22Rv1 (cell line): Measurements from ENCODE around the gene DNAJA4.

Source experiments
- ZFX ChIP-seq: fragments of 450-650 bp; IDR thresholded peaks from 2 replicates; pipeline ENCODE4 v1.6.1; 2017; ENCODE audit warnings: antibody characterized with exemption, borderline replicate concordance
- TF ChIP-seq, protein P1 (sequence below): fragments of 450-650 bp; IDR thresholded peaks from 2 replicates; pipeline ENCODE4 v1.5.1; 2017; ENCODE audit warnings: mild to moderate bottlenecking

- TF ChIP-seq, protein P1, sequence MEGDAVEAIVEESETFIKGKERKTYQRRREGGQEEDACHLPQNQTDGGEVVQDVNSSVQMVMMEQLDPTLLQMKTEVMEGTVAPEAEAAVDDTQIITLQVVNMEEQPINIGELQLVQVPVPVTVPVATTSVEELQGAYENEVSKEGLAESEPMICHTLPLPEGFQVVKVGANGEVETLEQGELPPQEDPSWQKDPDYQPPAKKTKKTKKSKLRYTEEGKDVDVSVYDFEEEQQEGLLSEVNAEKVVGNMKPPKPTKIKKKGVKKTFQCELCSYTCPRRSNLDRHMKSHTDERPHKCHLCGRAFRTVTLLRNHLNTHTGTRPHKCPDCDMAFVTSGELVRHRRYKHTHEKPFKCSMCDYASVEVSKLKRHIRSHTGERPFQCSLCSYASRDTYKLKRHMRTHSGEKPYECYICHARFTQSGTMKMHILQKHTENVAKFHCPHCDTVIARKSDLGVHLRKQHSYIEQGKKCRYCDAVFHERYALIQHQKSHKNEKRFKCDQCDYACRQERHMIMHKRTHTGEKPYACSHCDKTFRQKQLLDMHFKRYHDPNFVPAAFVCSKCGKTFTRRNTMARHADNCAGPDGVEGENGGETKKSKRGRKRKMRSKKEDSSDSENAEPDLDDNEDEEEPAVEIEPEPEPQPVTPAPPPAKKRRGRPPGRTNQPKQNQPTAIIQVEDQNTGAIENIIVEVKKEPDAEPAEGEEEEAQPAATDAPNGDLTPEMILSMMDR, result no peak
- TF ChIP-seq ZFX, result no peak
Observed at GRCh38 chr15:78327466-78327865, 63.1 kb downstream of the DNAJA4 start.
